Right atrium auricular region (tissue), 2 donors: ENCODE measurements around the gene SPOCK1. TPM values are rescaled to one million over a fixed set of nuclear protein-coding genes. Genes with fewer than 3 reads are reported as not detected.
A peak's percentile ranks its signal among the peaks of the same experiment; 100 is the strongest.

Source experiments
- DNase-seq: peaks from one replicate; pipeline ENCODE4 v3.0.0-alpha.2; 2019; ENCODE audit warnings: low spot score
- H3K27ac ChIP-seq, 2 donors: fragments of 200-600 bp; sonication (generic); 1 replicate in 1 of 2; 2 replicates in 1 of 2; pipeline ENCODE4 v1.5.1; 2016 to 2019
- H3K27me3 ChIP-seq, 2 donors: fragments of 200-600 bp; sonication (generic); one replicate each; pipeline versions ENCODE4 v1.5.1 to v1.6.0; 2017 to 2019
- H3K36me3 ChIP-seq: fragments of 200-600 bp; sonication (generic); one replicate; pipeline ENCODE4 v1.5.1; 2016
- H3K4me1 ChIP-seq, 2 donors: fragments of 200-600 bp; sonication (generic); one replicate each; pipeline versions ENCODE4 v1.5.1 to v1.6.0; 2017 to 2019
- H3K4me3 ChIP-seq, 2 donors: fragments of 200-600 bp; sonication (generic); 1 replicate in 1 of 2; 2 replicates in 1 of 2; pipeline ENCODE4 v1.5.1; 2017 to 2019; ENCODE audit warnings: mild to moderate bottlenecking in 1 of 2, moderate library complexity in 1 of 2
- H3K9me3 ChIP-seq, 2 donors: fragments of 200-600 bp; sonication (generic); one replicate each; pipeline ENCODE4 v1.5.1; 2019
- total RNA-seq, 2 donors: library from RNA; depleted of rRNA; stranded (reverse); fragments of >200 nt; gene quantifications; one replicate each; pipeline ENCODE4 v1.1.0, GENCODE V29; 2016
- TF ChIP-seq, protein P1 (sequence below), 2 donors: fragments of 200-600 bp; sonication (generic); IDR thresholded peaks; one replicate each; pipeline ENCODE4 v1.5.1; 2019; ENCODE audit warnings: antibody characterized with exemption in 2 of 2

Gene SPOCK1
- total RNA-seq, 2 donors from 2014 or later = 59.8 to 84.5 TPM

GRCh38 chr5:137190441-137190840 is 308.7 kb downstream of the SPOCK1 start:
- no peaks in the 10 kb centered on the region for H3K27me3 ChIP-seq
- H3K27ac ChIP-seq = peak overlapping the region in 1 of 2 donors; percentile 40
- peaks cover 0 to 2% of the 10 kb centered on the region in 2 donors for H3K4me1 ChIP-seq
- H3K4me3 ChIP-seq = no peak overlapping the region
- no peak for DNase-seq
- no peaks in the 10 kb centered on the region for H3K36me3 ChIP-seq
- TF ChIP-seq, protein P1, sequence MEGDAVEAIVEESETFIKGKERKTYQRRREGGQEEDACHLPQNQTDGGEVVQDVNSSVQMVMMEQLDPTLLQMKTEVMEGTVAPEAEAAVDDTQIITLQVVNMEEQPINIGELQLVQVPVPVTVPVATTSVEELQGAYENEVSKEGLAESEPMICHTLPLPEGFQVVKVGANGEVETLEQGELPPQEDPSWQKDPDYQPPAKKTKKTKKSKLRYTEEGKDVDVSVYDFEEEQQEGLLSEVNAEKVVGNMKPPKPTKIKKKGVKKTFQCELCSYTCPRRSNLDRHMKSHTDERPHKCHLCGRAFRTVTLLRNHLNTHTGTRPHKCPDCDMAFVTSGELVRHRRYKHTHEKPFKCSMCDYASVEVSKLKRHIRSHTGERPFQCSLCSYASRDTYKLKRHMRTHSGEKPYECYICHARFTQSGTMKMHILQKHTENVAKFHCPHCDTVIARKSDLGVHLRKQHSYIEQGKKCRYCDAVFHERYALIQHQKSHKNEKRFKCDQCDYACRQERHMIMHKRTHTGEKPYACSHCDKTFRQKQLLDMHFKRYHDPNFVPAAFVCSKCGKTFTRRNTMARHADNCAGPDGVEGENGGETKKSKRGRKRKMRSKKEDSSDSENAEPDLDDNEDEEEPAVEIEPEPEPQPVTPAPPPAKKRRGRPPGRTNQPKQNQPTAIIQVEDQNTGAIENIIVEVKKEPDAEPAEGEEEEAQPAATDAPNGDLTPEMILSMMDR (IDR thresholded peaks at IDR 0.05) = no peak
- H3K9me3 ChIP-seq = no peaks in the 10 kb centered on the region

DNA sequence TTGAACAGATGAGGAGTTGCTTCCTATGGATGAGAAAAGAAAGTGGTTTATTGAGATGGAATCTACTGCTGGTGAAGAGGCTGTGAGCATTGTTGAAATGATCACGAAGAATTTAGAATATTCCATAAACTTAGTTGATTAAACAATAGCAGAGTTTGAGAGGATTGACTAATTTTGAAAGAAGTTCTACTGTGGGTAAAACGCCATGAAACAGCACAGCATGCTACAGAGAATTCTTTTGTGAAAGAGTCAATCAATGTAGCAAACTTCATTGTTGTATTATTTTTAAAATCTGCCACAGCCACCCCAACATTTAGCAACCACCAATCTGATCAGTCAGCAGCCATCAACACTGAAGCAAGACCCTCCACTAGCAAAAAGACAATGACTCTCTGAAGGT is 309.1 kb downstream of the SPOCK1 start:
- TF ChIP-seq, protein P1 (IDR thresholded peaks at IDR 0.05) = no peak
- Histone ChIP-seq H3K27ac (no peak overlapping the region), H3K4me3 (no peak overlapping the region), H3K9me3 (no peaks in the 10 kb centered on the region), H3K27me3 (no peaks in the 10 kb centered on the region), H3K36me3 (no peaks in the 10 kb centered on the region), H3K4me1 (peaks cover 0 to 7% of the 10 kb centered on the region in 2 donors)
- no peak for DNase-seq

- no peaks in the 10 kb centered on the region for H3K36me3 ChIP-seq
- no peaks in the 10 kb centered on the region for H3K27me3 ChIP-seq
- peaks cover 0 to 15% of the 10 kb centered on the region in 2 donors for H3K4me1 ChIP-seq
- H3K27ac ChIP-seq = no peak overlapping the region
- H3K4me3 ChIP-seq = no peak overlapping the region
- DNase-seq = no peak
- no peaks in the 10 kb centered on the region for H3K9me3 ChIP-seq
- TF ChIP-seq, protein P1 (IDR thresholded peaks at IDR 0.05) = no peak
These were observed 310.6 kb downstream of the SPOCK1 start for GRCh38 chr5:137188566-137188965.

DNA sequence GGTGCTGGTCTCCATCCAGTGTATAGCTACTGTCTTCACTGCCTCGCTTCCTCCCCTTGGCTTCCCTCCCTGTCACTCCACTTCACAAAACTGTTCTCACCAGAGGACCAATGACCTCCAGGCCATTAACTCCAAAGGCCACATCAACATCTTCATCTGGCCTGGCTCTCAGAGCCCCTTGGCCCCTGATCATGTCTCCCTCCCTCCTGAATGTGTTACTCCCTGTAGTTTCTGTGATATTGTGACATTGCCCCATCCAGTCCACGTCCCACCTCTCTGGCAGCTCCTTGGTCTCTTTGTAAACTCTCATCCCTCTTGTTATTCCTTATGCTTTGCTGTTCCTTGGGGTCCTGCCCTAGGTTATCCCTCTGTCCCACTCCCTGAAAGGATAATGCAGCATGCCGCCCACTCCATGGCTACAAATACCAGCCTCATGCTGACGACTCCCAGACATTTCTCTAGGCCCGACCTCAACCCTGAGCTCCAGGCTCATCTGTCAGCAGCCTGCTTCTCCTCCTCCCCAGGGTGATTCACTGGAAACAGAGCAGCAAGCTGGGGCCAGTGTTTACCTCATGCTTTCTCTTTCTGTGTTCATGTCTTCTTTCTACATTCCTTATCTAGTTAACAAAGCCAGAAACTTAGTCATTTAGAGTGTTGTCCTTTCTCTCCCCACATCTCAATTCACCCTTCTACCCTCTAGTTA is 312.2 kb downstream of the SPOCK1 start:
- H3K4me3 ChIP-seq = no peak overlapping the region
- no peaks in the 10 kb centered on the region for H3K27me3 ChIP-seq
- DNase-seq = no peak
- H3K9me3 ChIP-seq = no peaks in the 10 kb centered on the region
- TF ChIP-seq, protein P1 (IDR thresholded peaks at IDR 0.05) = no peak
- H3K27ac ChIP-seq = peak overlapping the region in 1 of 2 donors; percentile 45
- H3K36me3 ChIP-seq = no peaks in the 10 kb centered on the region
- H3K4me1 ChIP-seq = peaks cover 0 to 15% of the 10 kb centered on the region in 2 donors

DNA sequence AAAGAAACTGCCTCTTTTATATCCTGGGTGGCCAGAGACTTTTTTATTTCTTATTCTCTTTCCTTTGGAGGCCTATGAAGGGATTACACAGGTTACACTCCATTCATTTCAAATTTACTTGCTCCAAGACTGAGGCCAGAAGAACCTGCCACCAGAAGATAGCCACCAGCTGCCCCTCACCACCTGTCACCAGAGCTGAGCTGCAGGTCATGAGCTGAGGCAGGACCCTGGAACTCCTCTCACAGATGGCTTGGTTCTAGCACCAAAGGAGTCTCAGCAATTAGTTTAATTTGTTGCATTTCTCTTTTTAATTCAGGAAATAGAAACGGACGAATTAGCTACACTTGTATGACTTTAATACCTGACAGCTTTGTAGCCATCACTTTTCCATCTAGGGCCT is 313.9 kb downstream of the SPOCK1 start:
- no peak overlapping the region for H3K27ac ChIP-seq
- no peaks in the 10 kb centered on the region for H3K36me3 ChIP-seq
- H3K9me3 ChIP-seq = no peaks in the 10 kb centered on the region
- no peaks in the 10 kb centered on the region for H3K27me3 ChIP-seq
- TF ChIP-seq, protein P1 (IDR thresholded peaks at IDR 0.05) = no peak
- H3K4me1 ChIP-seq = peaks cover 0 to 15% of the 10 kb centered on the region in 2 donors
- DNase-seq = no peak
- H3K4me3 ChIP-seq = no peak overlapping the region

DNA sequence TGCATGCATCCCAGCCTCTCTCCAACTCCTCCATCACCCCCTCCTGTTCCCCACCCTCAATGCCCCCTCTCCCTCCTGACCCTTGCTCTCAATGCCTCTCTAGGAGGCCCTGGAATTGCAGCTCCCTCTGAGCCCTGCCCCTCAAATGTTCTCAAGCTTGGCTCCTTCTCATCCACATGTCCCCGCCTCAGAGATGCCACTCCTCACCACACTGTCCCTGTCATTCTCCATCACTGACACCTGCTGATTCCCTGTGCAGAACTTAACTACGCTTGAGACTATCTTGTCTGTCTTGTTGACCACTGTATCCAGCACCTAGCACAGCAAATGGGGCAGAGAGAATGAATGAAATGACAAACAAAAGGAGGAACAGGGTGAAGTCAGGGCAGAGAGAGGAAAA is 314.4 kb downstream of the SPOCK1 start:
- no peak for DNase-seq
- Histone ChIP-seq H3K9me3 (no peaks in the 10 kb centered on the region), H3K4me3 (no peak overlapping the region), H3K27me3 (no peaks in the 10 kb centered on the region), H3K36me3 (no peaks in the 10 kb centered on the region), H3K4me1 (peaks cover 0 to 15% of the 10 kb centered on the region in 2 donors), H3K27ac (no peak overlapping the region)
- TF ChIP-seq, protein P1 (IDR thresholded peaks at IDR 0.05) = no peak
